Measurements from ENCODE around the gene OR6J1. TPM values are rescaled to one million over a fixed set of nuclear protein-coding genes. Genes with fewer than 3 reads are reported as not detected.
A peak's percentile ranks its signal among the peaks of the same experiment; 100 is the strongest.

OR6J1 gene
- polyA plus RNA-seq, 2 of the 4 experiments (the other 2 are of a cell fraction) = not detected

DNA sequence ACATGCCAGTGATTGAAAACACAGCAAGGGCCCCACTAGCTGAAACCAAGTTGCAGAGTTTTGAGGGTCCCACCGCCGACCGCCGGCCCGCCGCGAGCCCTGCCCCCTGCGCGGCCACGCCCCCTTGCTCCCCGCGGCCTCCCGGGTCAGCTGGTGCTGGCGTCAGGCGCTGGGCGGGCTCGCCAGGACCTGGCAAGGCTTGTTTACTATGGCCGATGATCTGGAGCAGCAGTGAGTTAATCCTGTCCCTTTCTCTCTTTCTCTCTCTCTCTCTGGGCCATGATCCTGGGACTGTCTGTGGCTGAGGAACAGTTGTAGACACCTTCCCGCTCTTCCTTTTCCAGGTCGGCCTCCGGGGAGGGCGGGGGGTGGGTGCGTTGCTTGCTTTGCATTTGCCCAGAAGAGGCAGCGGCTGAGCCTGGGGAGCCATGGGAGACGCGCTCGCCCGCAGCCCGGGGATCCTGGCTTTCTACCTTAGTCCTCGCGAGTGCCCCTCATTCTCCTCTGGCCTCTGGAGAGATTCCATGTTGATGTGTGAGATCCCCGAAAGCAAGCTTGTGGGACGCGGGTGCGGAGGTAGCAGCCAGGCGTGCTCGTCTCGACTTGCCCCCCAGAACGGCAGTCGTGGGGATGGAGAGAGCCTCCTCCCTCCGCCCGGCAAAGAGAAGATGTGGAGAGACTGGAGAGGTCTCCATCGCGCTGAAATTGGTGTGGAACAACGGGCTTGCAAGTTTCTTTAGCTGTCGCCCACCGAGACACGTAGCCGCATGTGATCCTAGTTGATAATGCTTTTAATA lies 45.9 kb downstream of the OR6J1 start, which contains the start of gene ABHD4 (continued):
- no peak for TF ChIP-seq TP53 (CRISPR knock-in tag; IDR thresholded peaks at IDR 0.05)
- peak; percentile 46; the same call in 1 of the 2 replicates for TF ChIP-seq KDM5A (IDR thresholded peaks at IDR 0.05)
- no peak for TF ChIP-seq CHD4 (IDR thresholded peaks at IDR 0.05; ENCODE audit: borderline replicate concordance)
- no peak for TF ChIP-seq NPAS2 (CRISPR knock-in tag; IDR thresholded peaks at IDR 0.05; ENCODE audit: borderline replicate concordance)
- no peak for TF ChIP-seq RCOR1 (IDR thresholded peaks at IDR 0.05; ENCODE audit: low read depth, low read length)
- TF ChIP-seq, protein P1, sequence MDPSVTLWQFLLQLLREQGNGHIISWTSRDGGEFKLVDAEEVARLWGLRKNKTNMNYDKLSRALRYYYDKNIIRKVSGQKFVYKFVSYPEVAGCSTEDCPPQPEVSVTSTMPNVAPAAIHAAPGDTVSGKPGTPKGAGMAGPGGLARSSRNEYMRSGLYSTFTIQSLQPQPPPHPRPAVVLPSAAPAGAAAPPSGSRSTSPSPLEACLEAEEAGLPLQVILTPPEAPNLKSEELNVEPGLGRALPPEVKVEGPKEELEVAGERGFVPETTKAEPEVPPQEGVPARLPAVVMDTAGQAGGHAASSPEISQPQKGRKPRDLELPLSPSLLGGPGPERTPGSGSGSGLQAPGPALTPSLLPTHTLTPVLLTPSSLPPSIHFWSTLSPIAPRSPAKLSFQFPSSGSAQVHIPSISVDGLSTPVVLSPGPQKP (IDR thresholded peaks at IDR 0.05; ENCODE audit: low read depth, low read length) = no peak
- no peak for TF ChIP-seq HOXB13 (CRISPR knock-in tag; IDR thresholded peaks at IDR 0.05; ENCODE audit: low read depth)
- no peak for TF ChIP-seq ZNF302 (CRISPR knock-in tag; IDR thresholded peaks at IDR 0.05)
- TF ChIP-seq, protein P2, sequence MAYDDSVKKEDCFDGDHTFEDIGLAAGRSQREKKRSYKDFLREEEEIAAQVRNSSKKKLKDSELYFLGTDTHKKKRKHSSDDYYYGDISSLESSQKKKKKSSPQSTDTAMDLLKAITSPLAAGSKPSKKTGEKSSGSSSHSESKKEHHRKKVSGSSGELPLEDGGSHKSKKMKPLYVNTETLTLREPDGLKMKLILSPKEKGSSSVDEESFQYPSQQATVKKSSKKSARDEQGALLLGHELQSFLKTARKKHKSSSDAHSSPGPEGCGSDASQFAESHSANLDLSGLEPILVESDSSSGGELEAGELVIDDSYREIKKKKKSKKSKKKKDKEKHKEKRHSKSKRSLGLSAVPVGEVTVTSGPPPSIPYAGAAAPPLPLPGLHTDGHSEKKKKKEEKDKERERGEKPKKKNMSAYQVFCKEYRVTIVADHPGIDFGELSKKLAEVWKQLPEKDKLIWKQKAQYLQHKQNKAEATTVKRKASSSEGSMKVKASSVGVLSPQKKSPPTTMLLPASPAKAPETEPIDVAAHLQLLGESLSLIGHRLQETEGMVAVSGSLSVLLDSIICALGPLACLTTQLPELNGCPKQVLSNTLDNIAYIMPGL (CRISPR knock-in tag; IDR thresholded peaks at IDR 0.05; ENCODE audit: borderline replicate concordance) = no peak
- TF ChIP-seq, protein P3, sequence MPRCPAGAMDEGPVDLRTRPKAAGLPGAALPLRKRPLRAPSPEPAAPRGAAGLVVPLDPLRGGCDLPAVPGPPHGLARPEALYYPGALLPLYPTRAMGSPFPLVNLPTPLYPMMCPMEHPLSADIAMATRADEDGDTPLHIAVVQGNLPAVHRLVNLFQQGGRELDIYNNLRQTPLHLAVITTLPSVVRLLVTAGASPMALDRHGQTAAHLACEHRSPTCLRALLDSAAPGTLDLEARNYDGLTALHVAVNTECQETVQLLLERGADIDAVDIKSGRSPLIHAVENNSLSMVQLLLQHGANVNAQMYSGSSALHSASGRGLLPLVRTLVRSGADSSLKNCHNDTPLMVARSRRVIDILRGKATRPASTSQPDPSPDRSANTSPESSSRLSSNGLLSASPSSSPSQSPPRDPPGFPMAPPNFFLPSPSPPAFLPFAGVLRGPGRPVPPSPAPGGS (IDR thresholded peaks at IDR 0.05) = peak; percentile 6; the same call in 1 of the 3 replicates
- no peak for TF ChIP-seq ZSCAN20 (CRISPR knock-in tag; IDR thresholded peaks at IDR 0.05)
- TF ChIP-seq HOXB5 (CRISPR knock-in tag; IDR thresholded peaks at IDR 0.05) = no peak

DNA sequence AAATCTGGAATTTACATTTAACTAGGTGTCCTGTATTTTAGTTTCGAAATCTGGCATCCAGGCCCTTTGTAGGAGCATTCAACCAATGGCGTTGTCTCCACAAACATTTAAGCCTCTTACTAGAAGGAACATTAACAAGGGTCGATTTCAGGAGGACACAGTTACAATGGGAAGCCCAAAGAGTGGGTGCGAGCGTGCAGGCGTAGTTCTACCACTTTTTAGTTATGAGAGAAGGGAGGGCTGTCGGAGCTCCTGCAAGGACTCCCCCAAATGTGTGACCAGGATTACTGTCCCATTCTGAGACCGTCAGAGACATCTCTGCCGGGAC lies 46.4 kb downstream of the OR6J1 start:
- TF ChIP-seq GATA3 (IDR thresholded peaks at IDR 0.05; ENCODE audit: borderline replicate concordance) (0 out of 2 replicates have a peak, but pooled peaks have one; percentile 4), PHF8 (IDR thresholded peaks at IDR 0.05; ENCODE audit: borderline replicate concordance, low read depth) (peak; percentile 44)
- TF ChIP-seq, protein P4, sequence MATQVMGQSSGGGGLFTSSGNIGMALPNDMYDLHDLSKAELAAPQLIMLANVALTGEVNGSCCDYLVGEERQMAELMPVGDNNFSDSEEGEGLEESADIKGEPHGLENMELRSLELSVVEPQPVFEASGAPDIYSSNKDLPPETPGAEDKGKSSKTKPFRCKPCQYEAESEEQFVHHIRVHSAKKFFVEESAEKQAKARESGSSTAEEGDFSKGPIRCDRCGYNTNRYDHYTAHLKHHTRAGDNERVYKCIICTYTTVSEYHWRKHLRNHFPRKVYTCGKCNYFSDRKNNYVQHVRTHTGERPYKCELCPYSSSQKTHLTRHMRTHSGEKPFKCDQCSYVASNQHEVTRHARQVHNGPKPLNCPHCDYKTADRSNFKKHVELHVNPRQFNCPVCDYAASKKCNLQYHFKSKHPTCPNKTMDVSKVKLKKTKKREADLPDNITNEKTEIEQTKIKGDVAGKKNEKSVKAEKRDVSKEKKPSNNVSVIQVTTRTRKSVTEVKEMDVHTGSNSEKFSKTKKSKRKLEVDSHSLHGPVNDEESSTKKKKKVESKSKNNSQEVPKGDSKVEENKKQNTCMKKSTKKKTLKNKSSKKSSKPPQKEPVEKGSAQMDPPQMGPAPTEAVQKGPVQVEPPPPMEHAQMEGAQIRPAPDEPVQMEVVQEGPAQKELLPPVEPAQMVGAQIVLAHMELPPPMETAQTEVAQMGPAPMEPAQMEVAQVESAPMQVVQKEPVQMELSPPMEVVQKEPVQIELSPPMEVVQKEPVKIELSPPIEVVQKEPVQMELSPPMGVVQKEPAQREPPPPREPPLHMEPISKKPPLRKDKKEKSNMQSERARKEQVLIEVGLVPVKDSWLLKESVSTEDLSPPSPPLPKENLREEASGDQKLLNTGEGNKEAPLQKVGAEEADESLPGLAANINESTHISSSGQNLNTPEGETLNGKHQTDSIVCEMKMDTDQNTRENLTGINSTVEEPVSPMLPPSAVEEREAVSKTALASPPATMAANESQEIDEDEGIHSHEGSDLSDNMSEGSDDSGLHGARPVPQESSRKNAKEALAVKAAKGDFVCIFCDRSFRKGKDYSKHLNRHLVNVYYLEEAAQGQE (IDR thresholded peaks at IDR 0.05) = no peak
- Histone ChIP-seq H3K4me1 (peaks cover 42% of the 10 kb centered on the region), H3K4me2 (peak overlapping the region; percentile 95), H3K27ac (peak overlapping the region; percentile 86 to 91), H3K4me3 (peak overlapping the region; percentile 84), H3K9me3 (no peaks in the 10 kb centered on the region)
- ChIA-PET CTCF (interaction anchor here (0.8 to 8.8 kb wide), 12 partner anchors 9 to 255 kb away, joined by 3 to 85 read pairs (median 4); partner anchors contain the start of genes DAD1 and OR6J1), POLR2A (interaction anchor here (0.6 to 2.9 kb wide), 8 partner anchors 8 to 115 kb away, joined by 3 to 42 read pairs (median 6); partner anchors contain the start of gene DAD1)
- DNase-seq (ENCODE audit: low read depth in 1 of 2, low spot score in 1 of 2) (no peak), ATAC-seq (peak; percentile 28 to 32; a peak in 5 of 6 replicates), FAIRE-seq (no peak)
- 9% methylated on average over 9 of the region's 9 CpGs for WGBS (ENCODE audit: missing lambda C conversion rate)
